HG02973 (cell line): Measurements from ENCODE around the gene HPSE2.

ENCODE experiments used
- ATAC-seq: cut with Tn5 transposase; IDR thresholded peaks from one replicate; pipeline ENCODE4 v1.9.1; 2021; ENCODE audit warnings: moderate library complexity; ENCODE audit not compliant: unreplicated experiment

Gene HPSE2

DNA sequence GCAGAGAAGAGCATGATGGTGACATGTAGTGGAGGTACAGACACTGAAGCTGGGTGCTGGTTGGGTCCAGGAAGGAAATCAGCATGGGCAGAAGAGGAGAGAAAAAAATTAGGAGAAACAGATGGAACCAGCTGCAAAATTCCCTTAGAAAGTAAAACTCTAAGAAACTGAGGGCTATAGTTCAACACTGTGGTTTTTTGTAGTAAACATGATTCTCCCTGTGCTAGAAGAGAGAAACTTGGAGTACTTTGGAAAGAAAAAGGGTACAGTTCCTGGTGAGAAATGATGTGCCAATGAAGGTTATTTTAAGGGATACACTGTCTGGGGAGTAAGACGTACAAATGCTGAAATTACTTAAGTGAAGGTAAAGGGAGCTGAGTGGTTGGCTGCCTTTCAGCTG is 607.4 kb downstream of the HPSE2 start:
- no peak for ATAC-seq

DNA sequence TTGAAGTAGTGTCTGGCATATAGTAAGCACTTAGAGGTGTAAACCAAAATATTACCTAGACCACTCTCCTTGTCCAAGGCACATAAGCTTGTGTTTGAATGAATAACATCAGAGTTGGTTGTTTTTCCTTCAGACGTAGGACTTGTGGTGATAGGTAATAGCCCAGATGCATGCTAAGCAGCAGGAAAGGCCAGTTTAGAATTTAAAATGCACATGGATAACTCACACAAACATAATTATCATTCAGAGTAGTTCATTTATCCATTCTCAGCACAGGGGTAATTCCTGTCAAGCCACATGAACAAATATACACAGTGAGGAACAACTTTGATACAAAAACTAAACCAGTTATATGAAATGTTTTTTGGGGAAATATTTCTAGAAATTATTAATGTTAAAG is 607.9 kb downstream of the HPSE2 start:
- no peak for ATAC-seq

DNA sequence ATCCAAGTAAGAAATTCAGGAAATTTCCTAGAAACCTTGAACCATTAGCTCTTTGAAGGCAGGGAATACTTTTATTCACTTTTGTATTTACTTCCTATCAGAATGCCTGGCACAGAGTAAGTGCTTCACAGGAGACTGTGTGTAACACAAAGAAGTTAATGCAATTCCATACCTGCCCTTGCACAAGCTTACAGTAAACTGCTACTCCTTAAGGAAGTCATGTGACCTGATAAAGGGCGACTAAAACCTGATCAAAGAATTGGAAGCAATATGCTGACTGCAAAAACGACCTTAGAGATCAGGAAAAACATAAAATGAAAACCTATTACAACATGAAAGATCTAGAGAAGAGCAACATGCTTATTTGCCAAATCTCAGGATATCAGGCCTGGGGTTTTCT is 610.7 kb downstream of the HPSE2 start:
- ATAC-seq, result no peak

DNA sequence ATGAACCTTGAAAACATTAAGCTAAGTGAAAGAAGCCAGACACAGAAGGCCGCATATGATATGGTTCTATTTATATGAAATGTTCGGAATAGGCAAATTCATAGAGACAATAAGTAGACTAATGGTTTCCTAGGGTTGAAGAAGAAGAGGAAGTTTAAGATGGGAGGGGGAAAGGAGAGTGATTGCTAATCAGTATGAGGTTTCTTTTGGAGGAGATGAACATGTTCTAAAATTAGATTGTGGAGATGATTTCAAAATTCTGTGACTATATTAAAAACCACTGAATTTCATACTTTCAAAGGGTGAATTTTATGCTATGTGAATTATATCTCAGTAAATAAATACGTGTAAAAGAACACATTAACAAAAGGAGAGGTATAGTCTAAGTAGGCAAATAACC is 612.5 kb downstream of the HPSE2 start:
- ATAC-seq, result no peak

DNA sequence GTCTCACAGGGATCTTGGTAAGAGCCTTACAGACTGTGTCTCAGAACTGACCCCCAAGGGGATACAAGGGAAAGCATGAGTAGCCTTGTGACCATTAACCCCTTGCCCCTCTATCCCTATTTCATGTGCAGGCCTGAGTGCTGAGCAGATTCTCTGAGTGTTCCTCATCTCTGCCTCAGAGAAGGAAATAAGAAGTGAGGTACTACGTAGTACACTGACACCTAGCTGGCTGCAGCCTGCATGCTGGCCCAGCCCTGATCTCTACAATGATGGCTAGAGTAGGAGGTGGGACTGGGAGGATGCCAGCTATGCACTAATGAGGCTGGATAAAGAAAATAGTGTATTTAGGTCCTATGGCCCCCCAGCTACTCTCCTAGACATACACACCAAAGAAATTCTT is 614.0 kb downstream of the HPSE2 start:
- no peak for ATAC-seq

DNA sequence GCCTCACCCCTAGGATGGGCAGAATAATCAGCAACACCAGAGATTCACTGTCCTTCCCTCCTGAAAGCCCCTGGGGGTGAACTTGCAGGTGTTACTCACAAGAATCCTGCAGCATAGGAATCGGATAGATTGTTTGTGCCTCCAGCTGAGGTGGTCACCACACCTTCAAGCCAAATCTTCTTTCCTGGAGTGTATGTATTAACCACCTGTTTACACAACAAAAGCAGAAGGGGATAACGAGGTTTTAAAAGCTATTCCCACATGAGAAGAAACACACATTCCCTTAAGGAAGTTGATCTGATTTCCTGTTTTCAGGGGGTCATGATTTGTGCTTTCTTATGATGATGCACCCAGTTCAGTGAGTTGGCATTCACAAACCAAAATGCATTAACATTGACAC is 615.1 kb downstream of the HPSE2 start:
- ATAC-seq, result no peak

DNA sequence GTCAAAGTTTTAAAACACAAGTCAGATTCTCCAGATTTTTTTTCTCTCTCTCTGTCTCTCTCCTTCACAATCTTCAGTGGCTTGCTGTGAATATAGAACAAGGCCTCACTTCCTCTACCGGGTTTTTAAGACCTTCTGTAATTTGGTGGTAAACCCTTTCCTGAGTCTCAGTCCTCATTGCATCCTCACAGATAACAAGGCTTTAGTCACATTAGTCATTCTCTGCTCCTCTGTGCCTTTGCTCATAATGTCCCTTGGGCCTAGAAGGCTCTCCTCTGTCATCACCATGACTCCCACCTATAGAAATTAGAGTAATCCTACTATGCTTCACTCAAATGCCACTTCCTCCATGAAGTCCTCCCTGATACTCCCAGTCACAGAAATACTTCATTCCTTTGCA is 616.2 kb downstream of the HPSE2 start:
- no peak for ATAC-seq

DNA sequence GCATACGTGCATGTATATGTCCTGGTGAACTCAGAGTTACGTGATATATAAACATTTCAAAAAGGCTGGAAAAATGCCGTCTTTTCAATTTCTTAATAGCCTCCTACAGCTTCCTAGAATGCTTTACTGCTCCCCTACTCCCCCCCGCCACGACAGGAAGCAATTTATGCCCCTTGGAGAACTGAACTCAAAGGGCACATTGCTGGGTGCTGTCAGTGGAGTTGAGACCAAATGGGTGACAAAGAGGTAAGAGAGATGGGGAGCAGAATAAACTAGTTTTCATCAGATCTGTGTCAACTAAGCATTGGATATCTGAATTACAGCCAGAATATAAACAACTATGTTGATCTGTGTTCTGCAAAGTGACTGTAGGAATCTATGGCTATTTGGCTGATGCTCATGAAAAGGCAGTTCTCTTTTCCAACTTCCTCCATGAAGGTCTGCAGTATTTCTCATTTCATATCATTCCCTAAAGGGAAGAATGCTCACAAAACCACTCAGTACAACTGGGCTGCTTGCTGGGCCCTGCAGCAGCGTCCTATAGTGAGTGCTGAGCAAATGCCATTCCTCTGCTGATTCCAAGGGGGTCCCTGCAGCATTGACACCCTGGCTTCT is 617.6 kb downstream of the HPSE2 start:
- ATAC-seq, result no peak

DNA sequence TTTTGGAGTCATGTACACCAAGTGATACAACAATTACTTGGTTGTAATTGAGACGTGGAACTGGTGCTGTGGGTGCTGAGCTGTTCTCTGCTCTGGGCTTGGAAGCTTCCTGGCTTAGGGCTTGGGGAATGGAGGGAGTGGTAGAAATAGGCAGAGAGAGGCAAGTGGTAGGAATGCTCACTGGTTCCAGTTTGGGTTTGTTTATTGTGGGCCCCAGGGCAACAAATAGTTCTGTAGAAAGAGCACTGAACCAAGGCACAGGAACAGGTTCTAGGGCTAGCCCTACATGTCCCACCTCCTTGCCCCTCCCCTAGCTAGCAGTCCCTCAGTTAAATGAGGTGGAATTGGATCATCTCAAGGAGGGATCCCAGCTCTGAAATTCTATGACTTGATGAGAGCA is 622.2 kb downstream of the HPSE2 start:
- ATAC-seq, result no peak

DNA sequence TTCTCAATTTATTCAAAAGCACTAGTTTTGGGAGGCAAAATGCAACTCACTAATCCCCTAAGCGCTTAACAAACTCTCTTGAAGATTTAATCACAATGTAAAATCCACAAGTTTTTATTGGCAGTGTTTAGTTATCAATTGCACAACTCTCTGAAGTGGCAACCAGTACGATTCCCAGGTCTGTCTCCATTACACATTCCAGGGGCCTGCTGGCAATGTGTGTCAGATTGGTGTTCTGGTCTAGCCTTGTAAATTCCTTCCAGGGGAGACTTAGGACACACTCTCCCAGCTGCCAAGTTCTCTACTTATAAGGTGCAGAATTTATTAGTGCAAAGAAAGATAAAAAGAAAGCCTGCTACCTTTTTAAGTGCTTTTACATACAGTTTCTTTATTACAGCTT is 624.2 kb downstream of the HPSE2 start:
- ATAC-seq, result no peak

DNA sequence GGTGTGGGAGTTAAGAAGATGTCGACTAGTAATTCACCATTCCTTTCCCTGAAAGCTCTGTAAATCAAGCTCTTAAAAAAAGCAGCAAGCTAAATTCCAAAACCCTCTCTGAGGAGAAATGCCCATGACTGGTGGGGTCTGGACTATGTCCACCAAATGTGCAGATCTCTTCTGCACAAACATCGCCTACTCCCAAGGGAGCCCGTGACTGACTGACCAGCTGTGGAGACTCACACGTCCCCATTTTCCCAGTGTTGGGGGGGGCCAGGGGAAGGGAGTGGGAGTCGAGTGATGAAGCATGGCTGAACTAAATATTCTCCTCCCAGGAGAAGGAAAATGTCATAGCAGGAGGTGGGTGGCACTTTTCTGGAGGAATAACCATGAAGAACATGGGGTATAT is 624.8 kb downstream of the HPSE2 start:
- ATAC-seq, result no peak

DNA sequence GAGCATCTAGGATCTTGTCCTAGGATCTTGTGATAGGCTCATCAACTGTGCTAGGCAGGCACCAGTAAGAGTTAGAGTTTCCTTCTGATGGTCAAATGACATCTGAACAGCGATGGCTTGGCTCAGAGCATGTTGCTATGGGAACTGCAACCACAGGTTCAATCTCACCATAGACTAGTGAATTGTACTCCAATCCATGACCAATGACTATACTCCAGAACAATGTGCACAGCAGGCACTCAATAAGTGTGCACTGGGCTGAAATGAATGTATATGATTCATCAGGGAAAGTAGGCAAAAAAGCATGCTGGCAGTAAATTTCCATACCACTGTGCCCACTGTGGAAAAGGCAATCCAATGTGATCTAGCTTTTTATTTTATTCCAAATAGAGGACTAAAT is 625.4 kb downstream of the HPSE2 start:
- no peak for ATAC-seq

DNA sequence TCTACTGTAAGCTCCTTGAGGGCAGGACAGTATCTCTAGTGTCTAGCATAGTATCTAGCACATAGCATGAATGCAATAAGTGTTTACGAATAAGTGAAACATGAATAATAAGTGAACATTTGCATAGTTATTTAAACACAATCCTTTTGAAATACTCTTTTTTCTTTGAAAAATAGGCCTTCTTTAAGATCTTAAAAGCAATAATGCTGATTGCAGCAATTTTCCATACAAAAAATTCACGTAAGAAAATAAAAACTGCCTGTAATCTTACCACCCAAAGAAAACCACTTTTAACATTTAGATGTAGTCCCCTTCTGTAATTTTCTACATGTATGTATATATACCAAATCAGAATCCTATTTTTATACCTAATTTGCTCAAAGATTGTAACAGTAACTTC is 626.4 kb downstream of the HPSE2 start:
- ATAC-seq, result no peak

DNA sequence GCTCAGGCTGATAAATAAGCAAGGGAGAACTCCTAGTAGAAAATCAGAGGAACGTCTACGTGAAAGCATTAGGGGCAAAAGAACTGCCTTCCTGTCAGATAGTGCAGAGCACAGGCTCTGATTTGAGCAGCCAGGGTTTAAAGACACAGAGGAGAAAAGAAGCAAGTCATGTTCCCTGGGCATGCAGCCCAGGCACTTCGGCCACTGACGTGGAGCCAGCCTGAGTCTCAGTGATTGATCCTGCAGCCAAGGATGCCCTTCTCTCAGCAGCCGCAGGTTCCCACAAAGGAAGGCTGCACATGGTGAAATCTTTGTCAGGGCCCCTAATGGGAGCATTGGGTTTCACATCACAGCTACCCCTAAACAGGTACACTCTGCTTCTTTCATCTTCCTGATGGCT is 627.2 kb downstream of the HPSE2 start:
- ATAC-seq, result no peak

DNA sequence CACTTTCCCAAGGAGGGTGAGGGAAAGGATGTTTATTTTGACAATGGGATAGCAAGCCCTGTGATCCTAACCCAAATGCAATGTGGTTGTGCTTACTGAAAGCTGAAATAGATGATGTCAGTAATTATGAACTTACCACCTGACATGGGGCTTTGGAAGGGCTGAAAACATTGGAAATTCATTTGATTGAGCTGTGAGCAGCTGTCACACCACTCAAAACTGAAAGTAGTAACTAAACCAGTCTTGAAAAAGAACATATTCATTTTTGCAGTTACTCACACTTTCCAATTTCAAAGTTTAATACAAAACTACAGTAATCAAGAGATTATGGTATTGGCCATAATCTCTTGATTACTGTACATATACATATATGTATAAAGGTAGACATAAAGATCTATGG is 633.4 kb downstream of the HPSE2 start:
- ATAC-seq, result no peak

DNA sequence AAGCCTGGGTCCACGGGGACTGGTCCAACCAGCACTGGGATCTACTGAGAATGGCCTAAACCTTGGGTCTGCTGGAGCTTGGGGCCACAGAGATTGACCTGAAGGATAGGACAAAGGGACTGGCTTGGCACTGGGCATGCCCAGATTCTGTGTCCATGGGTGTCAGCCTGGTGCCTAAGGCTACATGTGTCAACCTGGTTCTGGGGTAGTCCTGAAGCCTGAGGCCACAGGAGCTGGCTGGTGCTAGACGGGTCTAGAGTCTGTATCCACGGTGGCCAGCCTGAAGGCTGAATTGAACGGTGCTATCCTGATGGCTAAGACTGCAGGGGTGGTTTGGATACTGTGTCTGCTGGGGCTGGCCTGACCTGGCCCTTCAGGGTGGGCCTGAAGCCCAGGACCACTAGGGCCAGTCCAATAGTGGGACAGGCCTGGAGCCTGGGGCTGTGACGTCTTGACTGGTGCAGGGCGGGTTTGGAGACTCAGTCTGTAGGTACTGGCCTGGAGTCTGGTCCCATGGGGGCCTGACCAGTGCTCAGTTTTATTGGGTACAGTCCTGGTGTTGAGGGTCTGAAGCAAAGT is 636.5 kb downstream of the HPSE2 start:
- ATAC-seq, result no peak

DNA sequence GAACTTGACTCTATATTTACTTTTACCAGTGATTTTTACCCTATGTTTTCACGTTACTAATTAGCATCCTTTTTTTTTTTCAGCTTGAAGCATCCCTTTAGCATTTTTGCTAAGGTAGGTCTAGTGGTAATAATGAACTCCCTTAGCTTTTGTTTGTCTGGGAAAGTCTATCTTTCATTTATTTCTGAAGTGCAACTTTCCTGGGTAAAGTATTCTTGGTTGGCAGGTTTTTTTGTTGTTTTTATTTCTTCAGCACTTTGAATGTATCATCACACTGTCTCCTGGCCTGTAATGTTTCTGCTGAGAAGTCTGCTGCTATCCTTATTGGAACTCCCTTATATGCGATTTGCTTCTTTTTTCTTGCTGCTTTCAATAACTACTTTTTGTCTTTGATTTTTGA is 639.2 kb downstream of the HPSE2 start:
- no peak for ATAC-seq

DNA sequence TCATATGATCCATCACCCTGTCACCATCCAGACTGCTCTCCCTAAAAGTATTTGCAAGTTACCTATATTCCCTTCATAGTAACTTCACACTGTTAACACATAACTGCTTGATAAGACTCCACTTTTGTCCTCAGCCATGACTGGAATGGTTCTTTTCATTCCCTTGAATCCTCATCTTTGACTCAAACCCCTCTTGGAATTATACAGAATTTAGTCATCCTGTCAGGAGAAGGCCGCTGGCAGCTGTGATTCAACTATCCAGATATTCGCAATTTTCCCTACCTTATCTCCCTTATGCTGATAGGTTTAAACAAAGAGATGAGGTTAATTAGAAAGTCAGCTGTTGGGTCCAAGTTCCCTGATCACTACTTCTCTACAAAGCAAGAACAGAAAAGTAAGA is 646.0 kb downstream of the HPSE2 start:
- no peak for ATAC-seq

DNA sequence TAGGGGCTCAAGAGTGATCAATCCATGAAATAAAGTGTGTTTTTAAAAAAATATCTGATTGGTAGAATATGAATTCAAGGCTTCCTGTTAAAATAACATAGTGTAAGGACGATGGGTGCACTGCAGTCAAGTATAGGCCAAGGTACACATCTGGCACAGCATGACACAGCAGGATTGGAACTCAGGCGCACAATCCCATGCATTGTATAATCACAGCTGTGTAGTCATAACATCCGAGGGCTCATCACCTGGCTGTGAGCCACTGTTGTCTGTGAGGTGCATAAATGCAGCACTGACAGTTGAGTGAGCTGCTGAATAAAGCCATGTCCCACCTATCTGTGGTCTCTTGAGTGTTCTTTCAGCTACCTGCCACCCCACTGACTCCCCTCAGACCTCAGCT is 646.6 kb downstream of the HPSE2 start:
- no peak for ATAC-seq

DNA sequence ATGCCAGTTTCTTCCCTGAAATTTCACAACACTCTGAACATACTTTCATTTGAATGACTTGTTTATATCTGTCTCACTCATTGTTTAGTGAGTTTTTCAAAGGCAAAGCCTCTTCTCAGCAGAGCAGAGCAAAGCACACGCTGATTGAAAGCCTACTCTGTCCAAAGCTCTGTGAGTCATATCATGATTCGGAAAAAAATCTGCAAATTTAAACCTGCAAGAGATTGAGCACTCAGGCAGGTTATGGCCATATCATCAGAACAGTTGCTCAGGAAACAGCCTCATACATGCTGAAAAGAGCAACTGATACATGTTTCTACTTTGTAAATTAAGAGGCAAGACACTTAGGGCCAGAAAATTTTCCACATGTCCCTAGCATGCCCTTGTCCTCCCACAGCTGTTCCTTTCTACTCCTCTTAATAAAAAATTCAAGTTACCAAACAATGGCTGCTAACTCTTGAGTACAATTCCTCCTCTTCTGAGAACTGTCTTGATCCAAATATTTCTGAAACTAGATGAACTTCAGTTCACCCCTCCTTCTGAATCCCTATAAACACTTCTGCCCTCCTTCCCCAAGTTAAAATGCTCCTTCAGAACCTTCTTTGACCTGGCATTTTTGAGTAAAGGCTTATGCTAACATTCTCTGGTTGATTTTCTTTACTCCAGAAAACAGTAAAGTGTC is 648.4 kb downstream of the HPSE2 start:
- no peak for ATAC-seq

DNA sequence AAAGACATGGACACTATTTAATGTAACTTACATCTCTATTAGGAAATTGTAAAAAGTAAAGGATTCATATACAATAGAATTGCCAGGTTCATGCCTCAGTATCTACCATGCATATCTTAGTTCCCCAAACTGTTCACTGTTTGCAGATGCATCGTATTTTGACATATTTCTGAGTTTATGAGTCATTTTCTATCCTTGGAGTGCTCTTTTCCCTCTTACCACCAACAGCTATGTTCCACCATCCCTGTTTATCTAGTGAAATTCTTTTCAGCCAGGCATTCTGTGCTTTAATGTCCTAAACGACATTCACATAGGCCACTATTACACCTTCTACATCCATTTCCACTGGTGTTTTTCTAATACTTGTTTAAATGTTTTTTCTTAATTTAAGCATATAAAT is 649.6 kb downstream of the HPSE2 start:
- no peak for ATAC-seq

DNA sequence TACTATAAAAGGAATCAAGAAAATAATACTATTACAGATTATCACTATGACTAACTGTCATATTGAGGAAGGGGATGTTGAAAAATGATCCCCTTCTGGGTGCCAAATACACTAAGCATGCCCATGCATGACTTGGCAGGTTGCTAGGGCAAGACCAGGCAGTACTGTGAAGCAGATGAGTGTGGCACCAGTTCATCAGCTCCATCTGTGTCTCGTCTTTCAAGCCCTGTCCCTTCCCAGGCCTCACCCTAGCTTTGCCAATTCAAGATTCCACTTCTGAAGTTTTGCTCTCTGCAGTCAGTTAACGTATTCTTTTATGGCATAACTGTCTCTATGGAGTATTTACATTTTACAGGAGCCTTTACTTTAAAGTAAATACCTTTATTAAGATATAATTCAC is 653.3 kb downstream of the HPSE2 start:
- no peak for ATAC-seq

DNA sequence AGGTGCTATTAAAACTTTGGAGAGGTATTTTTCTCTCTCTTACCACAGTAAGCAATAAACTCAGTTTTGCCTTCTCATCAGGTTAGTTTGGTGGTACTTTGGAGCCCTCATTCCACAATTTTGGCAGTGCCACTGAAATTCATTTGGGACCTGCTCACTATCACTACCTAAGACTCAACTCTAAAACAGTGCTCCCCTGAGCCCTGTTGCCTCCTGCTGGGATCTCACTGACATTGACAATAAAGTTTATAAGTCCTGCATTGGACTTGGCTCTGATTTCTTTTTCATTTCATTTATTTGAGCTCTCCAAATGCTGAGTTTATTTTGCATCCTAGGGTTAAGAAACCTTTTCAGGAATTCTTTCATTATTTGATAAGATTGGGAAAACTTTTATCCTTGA is 658.1 kb downstream of the HPSE2 start:
- ATAC-seq, result no peak
